H1 (cell line): ENCODE results near the gene TMPRSS9. TPM values are rescaled to one million over a fixed set of nuclear protein-coding genes. Genes with fewer than 3 reads are reported as not detected.
A peak's percentile ranks its signal among the peaks of the same experiment; 100 is the strongest.

ENCODE experiments used
- CTCF ChIA-PET: fragments of 300-600 bp; sonication (Branson Sonifier 250); formaldehyde crosslinking; loops from one replicate; lab custom pipeline; 2021; ENCODE audit not compliant: partially characterized antibody; lab: Charles Lee
- POLR2A ChIA-PET: fragments of 300-600 bp; sonication (Branson Sonifier 250); formaldehyde crosslinking; loops from one replicate; lab custom pipeline; 2021; ENCODE audit warnings: inconsistent platforms; ENCODE audit not compliant: partially characterized antibody; lab: Charles Lee
- DNase-seq, 2 experiments: peaks; one replicate each; pipeline versions ENCODE4 v3.0.0 to v3.0.0-alpha.2; 2010 to 2022; ENCODE audit warnings: low spot score in 2 of 2, low read depth in 1 of 2, mixed read lengths in 1 of 2
- FAIRE-seq: peaks from 2 replicates; lab custom pipeline; 2011; peaks lifted over from hg19 to GRCh38; lab: Jason Lieb, UNC
- H2AFZ ChIP-seq: 2 replicates; pipeline ENCODE4 v1.8.1; 2012; ENCODE audit warnings: low read length, inconsistent platforms
- H2AK5ac ChIP-seq: 2 replicates; pipeline ENCODE4 v1.6.1; 2013; ENCODE audit warnings: low read depth, low read length
- H2BK120ac ChIP-seq: replicated peaks from 2 replicates; pipeline ENCODE3; 2013; ENCODE audit warnings: low read depth, low read length, inconsistent platforms
- H2BK12ac ChIP-seq: 2 replicates; pipeline ENCODE4 v1.6.1; 2013; ENCODE audit warnings: low read depth, low read length
- H2BK15ac ChIP-seq: 2 replicates; pipeline ENCODE4 v1.6.1; 2013; ENCODE audit warnings: low read length
- H2BK20ac ChIP-seq: 2 replicates; pipeline ENCODE4 v1.6.1; 2013; ENCODE audit warnings: low read length
- H2BK5ac ChIP-seq: 2 replicates; pipeline ENCODE4 v1.6.1; 2013; ENCODE audit warnings: low read depth, low read length
- H3K14ac ChIP-seq: 2 replicates; pipeline ENCODE4 v1.6.1; 2013; ENCODE audit warnings: inconsistent platforms; ENCODE audit not compliant: insufficient read length
- H3K18ac ChIP-seq: 2 replicates; pipeline ENCODE4 v1.6.1; 2013; ENCODE audit warnings: low read length; ENCODE audit errors: extremely low read depth
- H3K23ac ChIP-seq: 2 replicates; pipeline ENCODE4 v1.6.1; 2013; ENCODE audit warnings: inconsistent platforms; ENCODE audit not compliant: insufficient read length
- H3K23me2 ChIP-seq: 2 replicates; pipeline ENCODE4 v1.6.1; 2013; ENCODE audit warnings: low read depth, low read length
- H3K27ac ChIP-seq: 2 replicates; pipeline ENCODE4 v1.6.1; 2011; ENCODE audit warnings: low read depth, low read length, inconsistent platforms
- H3K27me3 ChIP-seq, 4 experiments: replicated peaks in 1 of 4; 1 replicate in 1 of 4; 2 replicates in 3 of 4; pipeline versions ENCODE4 v1.6.1 to v1.8.1; 2011 to 2013; ENCODE audit warnings: low read length in 3 of 4, mild to moderate bottlenecking in 3 of 4, inconsistent platforms in 2 of 4, mixed read lengths in 2 of 4, moderate library complexity in 1 of 4; ENCODE audit not compliant: control insufficient read depth in 3 of 4, insufficient read depth in 3 of 4; ENCODE audit errors: extremely low read depth in 1 of 4
- H3K36me3 ChIP-seq, 4 experiments: 2 replicates each; pipeline versions ENCODE4 v1.6.1 to v1.8.1; 2011 to 2013; ENCODE audit warnings: mild to moderate bottlenecking in 4 of 4, low read length in 3 of 4, moderate library complexity in 2 of 4, control low read depth in 1 of 4, inconsistent platforms in 1 of 4; ENCODE audit not compliant: insufficient read depth in 4 of 4, control insufficient read depth in 2 of 4
- H3K4ac ChIP-seq: replicated peaks from 2 replicates; pipeline ENCODE3; 2013; ENCODE audit warnings: low read length, low read depth, mixed read lengths, inconsistent platforms; ENCODE audit not compliant: insufficient read length
- H3K4me1 ChIP-seq, 4 experiments: replicated peaks in 1 of 4; 1 replicate in 1 of 4; 2 replicates in 3 of 4; pipeline versions ENCODE4 v1.6.1 to v1.8.1; 2011 to 2013; ENCODE audit warnings: low read length in 3 of 4, inconsistent platforms in 2 of 4, mixed read lengths in 1 of 4; ENCODE audit not compliant: insufficient read depth in 4 of 4, control insufficient read depth in 3 of 4
- H3K4me2 ChIP-seq, 2 experiments: 2 replicates each; pipeline versions ENCODE4 v1.6.1 to v1.8.1; 2011 to 2013; ENCODE audit warnings: low read depth in 2 of 2, low read length in 2 of 2, control low read depth in 1 of 2, inconsistent platforms in 1 of 2, mild to moderate bottlenecking in 1 of 2; ENCODE audit not compliant: insufficient read depth in 1 of 2
- H3K4me3 ChIP-seq, 4 experiments: fragments of 200-600, 300-600 bp in 1 of 4; sonication (generic), shearing (Covaris generic), sonication (Bioruptor Twin) in 1 of 4; 2 replicates each; pipeline versions ENCODE4 v1.5.1 to v1.8.1; 2011 to 2016; ENCODE audit warnings: low read length in 4 of 4, low read depth in 3 of 4, control low read depth in 2 of 4, inconsistent platforms in 2 of 4, mild to moderate bottlenecking in 2 of 4, mixed read lengths in 1 of 4, moderate library complexity in 1 of 4; ENCODE audit not compliant: insufficient read depth in 2 of 4; ENCODE audit errors: extremely low read depth in 1 of 4
- H3K56ac ChIP-seq: replicated peaks from 2 replicates; pipeline ENCODE3; 2013; ENCODE audit warnings: low read depth, mild to moderate bottlenecking, mixed read lengths, low read length, inconsistent platforms; ENCODE audit not compliant: insufficient read length
- H3K79me1 ChIP-seq: 2 replicates; pipeline ENCODE4 v1.6.1; 2013; ENCODE audit warnings: low read depth, low read length, control low read depth
- H3K79me2 ChIP-seq, 2 experiments: 2 replicates each; pipeline versions ENCODE4 v1.6.1 to v1.8.1; 2012 to 2013; ENCODE audit warnings: low read length in 2 of 2, mild to moderate bottlenecking in 2 of 2, inconsistent platforms in 1 of 2; ENCODE audit not compliant: insufficient read depth in 2 of 2, control insufficient read depth in 1 of 2
- H3K9ac ChIP-seq, 4 experiments: replicated peaks in 1 of 4; 1 replicate in 1 of 4; 2 replicates in 3 of 4; pipeline versions ENCODE4 v1.6.1 to v1.8.1; 2011 to 2013; ENCODE audit warnings: low read depth in 3 of 4, low read length in 3 of 4, control low read depth in 2 of 4, mild to moderate bottlenecking in 2 of 4, moderate library complexity in 2 of 4, inconsistent platforms in 1 of 4; ENCODE audit errors: extremely low read depth in 1 of 4
- H3K9me3 ChIP-seq, 2 experiments: 2 replicates each; pipeline versions ENCODE4 v1.6.1 to v1.8.1; 2012 to 2013; ENCODE audit warnings: mild to moderate bottlenecking in 2 of 2, moderate library complexity in 2 of 2, control low read depth in 1 of 2, inconsistent platforms in 1 of 2, low read depth in 1 of 2, low read length in 1 of 2, mixed read lengths in 1 of 2; ENCODE audit not compliant: insufficient read depth in 2 of 2
- H4K20me1 ChIP-seq, 2 experiments: replicated peaks in 1 of 2; 2 replicates each; pipeline versions ENCODE3 to v1.8.1; 2011 to 2013; ENCODE audit warnings: inconsistent platforms in 2 of 2, low read length in 2 of 2, mild to moderate bottlenecking in 1 of 2; ENCODE audit not compliant: insufficient read depth in 2 of 2, control insufficient read depth in 1 of 2
- H4K5ac ChIP-seq: 2 replicates; pipeline ENCODE4 v1.6.1; 2013; ENCODE audit warnings: low read length, low read depth, mixed read lengths, inconsistent platforms; ENCODE audit not compliant: insufficient read length
- H4K8ac ChIP-seq: 2 replicates; pipeline ENCODE4 v1.8.0; 2013; ENCODE audit warnings: mild to moderate bottlenecking, moderate library complexity, low read length, inconsistent platforms; ENCODE audit not compliant: insufficient read depth; ENCODE audit errors: extremely low read depth
- H4K91ac ChIP-seq: replicated peaks from 2 replicates; pipeline ENCODE3; 2013; ENCODE audit warnings: low read length, mixed read lengths, inconsistent platforms; ENCODE audit not compliant: insufficient read length
- CHD1 ChIP-seq: IDR thresholded peaks from 2 replicates; pipeline ENCODE4 v1.6.1; 2012; ENCODE audit warnings: low read depth, low read length, improper control_type of control experiment
- FOSL1 ChIP-seq: IDR thresholded peaks from 2 replicates; pipeline ENCODE4 v1.6.1; 2011; ENCODE audit warnings: mild to moderate bottlenecking, low read depth, low read length, moderate library complexity; ENCODE audit not compliant: insufficient read depth
- KDM1A ChIP-seq: fragments of 200-600, 300-600 bp; sonication (generic); IDR thresholded peaks from 2 replicates; pipeline ENCODE4 v1.7.1; 2016; ENCODE audit warnings: mild to moderate bottlenecking, low read length, borderline replicate concordance
- WGBS, 2 experiments: shearing (Covaris generic) in 1 of 2; methylation state at CpG; one replicate each; pipeline versions ENCODE4 v1.1.6 to v1.1.7; 2013 to 2015; ENCODE audit warnings: low lambda C conversion rate in 2 of 2, mixed read lengths in 2 of 2, inconsistent platforms in 1 of 2, low coverage in 1 of 2, missing lambda C conversion rate in 1 of 2; ENCODE audit not compliant: insufficient replicate concordance in 2 of 2, insufficient coverage in 1 of 2, insufficient read length in 1 of 2; ENCODE audit errors: extremely low coverage in 1 of 2, missing lambda C conversion rate in 1 of 2; 5-methylcytosine and 5-hydroxymethylcytosine counted together
- polyA plus RNA-seq, 7 experiments: library from polyadenylated mRNA; depleted of rRNA in 3 of 7; stranded (reverse) in 5 of 7; unstranded in 2 of 7; fragments of >200 nt in 5 of 7; fragments of 200-250 nt in 2 of 7; gene quantifications; 1 replicate in 5 of 7; 2 replicates in 1 of 7; 4 replicates in 1 of 7; pipeline versions ENCODE4 v1.2.1 to v1.2.3, GENCODE V29; 2011 to 2013; ENCODE audit warnings: missing spikeins in 2 of 7, mixed read lengths in 2 of 7
- total RNA-seq: library from RNA; stranded (reverse); fragmentation: NEBNext Ultra II Directional; extraction: Animal tissue kit (Norgen Biotek cat#: 25700); gene quantifications from 2 replicates; pipeline ENCODE4 v1.2.1, GENCODE V29; 2021

TMPRSS9 gene
- total and polyA plus RNA-seq, 2 of the 8 experiments (the other 6 are each of a cell fraction or from before 2014, with no cell fraction given), result 0.15 to 0.19 TPM

DNA sequence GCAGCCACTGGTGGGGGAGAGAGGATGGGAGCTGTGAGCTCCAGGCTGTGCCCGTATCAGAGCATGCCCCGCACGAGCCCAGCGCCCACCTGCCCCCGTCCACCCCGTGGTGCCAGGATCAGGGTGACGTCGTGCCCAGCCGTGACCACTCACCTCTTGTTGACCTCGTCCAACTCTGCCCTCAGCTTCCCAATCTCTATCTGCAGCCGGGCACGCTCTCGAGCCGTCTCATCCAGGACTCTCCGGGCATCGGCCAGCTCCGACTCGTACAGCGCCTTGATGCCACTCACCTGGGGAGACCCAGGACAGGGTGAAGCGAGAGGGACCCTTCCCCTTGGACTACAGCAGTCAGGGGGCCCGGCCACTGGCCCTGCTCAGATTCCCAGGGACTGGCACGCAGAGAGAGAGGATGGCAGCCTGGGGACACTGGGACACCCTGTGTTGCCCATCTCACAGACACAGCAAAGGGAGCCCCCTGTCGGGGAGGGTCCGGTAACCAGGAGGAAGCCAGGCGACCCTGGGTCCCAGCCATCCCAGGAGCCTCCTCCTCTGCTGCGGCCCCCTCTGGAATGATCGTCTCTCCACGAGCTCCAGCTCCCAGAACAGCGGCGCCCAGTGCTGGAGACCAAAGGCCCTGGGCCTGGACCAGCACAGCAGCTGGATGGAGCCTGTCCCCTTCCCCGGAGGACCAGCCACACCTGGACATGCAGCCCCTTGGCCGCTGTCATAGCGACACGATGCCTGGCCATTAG, 84.4 kb downstream of the TMPRSS9 start:
- Histone ChIP-seq H3K4me1 (peaks cover 0 to 7% (median 0%) of the 10 kb centered on the region in 4 experiments; a peak in 1 of 7 replicates), H3K27me3 (no peaks in the 10 kb centered on the region), H2AFZ (no peak overlapping the region), H2BK15ac (no peak overlapping the region), H4K5ac (no peak overlapping the region), H3K79me1 (peaks cover 17% of the 10 kb centered on the region), H3K36me3 (peaks cover 6 to 35% (median 22%) of the 10 kb centered on the region in 4 experiments), H2BK20ac (no peak overlapping the region), H2BK120ac (no peak overlapping the region), H4K20me1 (peaks cover 35 to 43% of the 10 kb centered on the region in 2 experiments), H2BK12ac (no peak overlapping the region), H3K4ac (no peak overlapping the region), H3K23ac (no peak overlapping the region), H2BK5ac (no peak overlapping the region), H3K79me2 (peaks cover 3 to 59% of the 10 kb centered on the region in 2 experiments; a peak in 3 of 4 replicates), H3K4me2 (no peak overlapping the region), H4K8ac (peak overlapping the region; percentile 25; the same call in 1 of the 2 replicates), H4K91ac (no peak overlapping the region), H3K4me3 (no peak overlapping the region), H3K14ac (no peak overlapping the region), H2AK5ac (no peak overlapping the region), H3K9me3 (no peaks in the 10 kb centered on the region), H3K27ac (no peak overlapping the region), H3K9ac (no peak overlapping the region), H3K18ac (no peak overlapping the region), H3K56ac (no peak overlapping the region), H3K23me2 (peaks cover 4% of the 10 kb centered on the region; the same call in 1 of the 2 replicates)
- WGBS, 2 experiments, result 92% methylated on average over 34 of the region's 34 CpGs; no CpG with 5 or more reads in 1 of the 2 experiments
- ChIA-PET CTCF (interaction anchor here (0.6 to 1.5 kb wide), 3 partner anchors 22 to 167 kb away, joined by 3 to 4 read pairs (median 3); no protein-coding TSS in a partner anchor), POLR2A (interaction anchor here (9.5 kb wide), 1 partner anchor 17 kb away, joined by 84 read pairs; the partner anchor contains the start of gene TIMM13)
- TF ChIP-seq KDM1A (no peak), CHD1 (no peak), FOSL1 (no peak)
- FAIRE-seq (no peak), DNase-seq (no peak)
